Esophagus (tissue), 2 donors: Measurements from ENCODE around the gene EPHB1. TPM values are rescaled to one million over a fixed set of nuclear protein-coding genes. Genes with fewer than 3 reads are reported as not detected.

Experiments used
- H3K27ac ChIP-seq, 2 donors: one replicate each; pipeline ENCODE4 v1.5.1; 2013; ENCODE audit warnings: low read depth in 2 of 2, mild to moderate bottlenecking in 2 of 2, inconsistent platforms in 1 of 2, low read length in 1 of 2, moderate library complexity in 1 of 2
- H3K27me3 ChIP-seq, 2 donors: one replicate each; pipeline ENCODE4 v1.6.1; 2013; ENCODE audit warnings: low read length in 2 of 2, control low read depth in 1 of 2, mild to moderate bottlenecking in 1 of 2; ENCODE audit not compliant: insufficient read depth in 2 of 2, control insufficient read depth in 1 of 2
- H3K36me3 ChIP-seq, 2 donors: one replicate each; pipeline ENCODE4 v1.6.1; 2013; ENCODE audit warnings: low read length in 1 of 2; ENCODE audit not compliant: control insufficient read depth in 2 of 2, insufficient read depth in 2 of 2
- H3K4me1 ChIP-seq, 2 donors: one replicate each; pipeline ENCODE4 v1.6.1; 2013; ENCODE audit warnings: low read length in 1 of 2; ENCODE audit not compliant: control insufficient read depth in 2 of 2, insufficient read depth in 2 of 2
- H3K4me3 ChIP-seq, 2 donors: one replicate each; pipeline ENCODE4 v1.5.1; 2013; ENCODE audit warnings: low read length in 2 of 2, mild to moderate bottlenecking in 2 of 2, low read depth in 1 of 2, moderate library complexity in 1 of 2
- H3K9me3 ChIP-seq, 2 donors: one replicate each; pipeline ENCODE4 v1.6.1; 2013; ENCODE audit warnings: mild to moderate bottlenecking in 2 of 2, low read depth in 1 of 2, low read length in 1 of 2, moderate library complexity in 1 of 2; ENCODE audit not compliant: control insufficient read depth in 2 of 2, insufficient read depth in 1 of 2
- WGBS, 2 donors: extraction: QIAGEN DNeasy Blood & Tissue Kit; methylation state at CpG; one replicate each; pipeline ENCODE4 v1.1.7; 2013; 5-methylcytosine and 5-hydroxymethylcytosine counted together
- polyA plus RNA-seq, 2 donors: library from polyadenylated mRNA; stranded (reverse); fragments of 200-250 nt; gene quantifications; one replicate each; pipeline ENCODE4 v1.2.3, GENCODE V29; 2013
- donor health status: healthy with polysubstance abuse.
- donor health status: Bipolar disorder and iron deficiency.

Gene EPHB1
- polyA plus RNA-seq, 2 donors, result 0.04 to 0.38 TPM

GRCh38 chr3:135161425-135161824, 366.4 kb downstream of the EPHB1 start:
- H3K4me1 ChIP-seq, result no peaks in the 10 kb centered on the region
- WGBS, 2 donors, result 79 to 80% methylated on average over 1 of the region's 1 CpG

GRCh38 chr3:135163701-135164100, 368.6 kb downstream of the EPHB1 start:
- Histone ChIP-seq H3K4me1 (no peaks in the 10 kb centered on the region), H3K9me3 (peaks cover 0 to 3% of the 10 kb centered on the region in 2 donors), H3K36me3 (no peaks in the 10 kb centered on the region), H3K27ac (no peak overlapping the region), H3K27me3 (no peaks in the 10 kb centered on the region), H3K4me3 (no peak overlapping the region)
- WGBS, 2 donors, result 87 to 91% methylated on average over 5 of the region's 5 CpGs

More at GRCh38 chr3:135161425-135161824, 366.4 kb downstream of the EPHB1 start:
- no peak overlapping the region for H3K27ac ChIP-seq
- H3K4me3 ChIP-seq, result no peak overlapping the region
- H3K9me3 ChIP-seq, result peaks cover 0 to 3% of the 10 kb centered on the region in 2 donors
- no peaks in the 10 kb centered on the region for H3K36me3 ChIP-seq
- H3K27me3 ChIP-seq, result no peaks in the 10 kb centered on the region

GRCh38 chr3:135165260-135165659, 370.2 kb downstream of the EPHB1 start:
- Histone ChIP-seq H3K27ac (no peak overlapping the region), H3K4me1 (no peaks in the 10 kb centered on the region), H3K4me3 (no peak overlapping the region), H3K9me3 (peaks cover 0 to 3% of the 10 kb centered on the region in 2 donors), H3K27me3 (no peaks in the 10 kb centered on the region), H3K36me3 (no peaks in the 10 kb centered on the region)
- WGBS, 2 donors, result 78 to 86% methylated on average over 5 of the region's 5 CpGs

- H3K4me1 ChIP-seq, result no peaks in the 10 kb centered on the region
- WGBS, 2 donors, result 68 to 83% methylated on average over 4 of the region's 4 CpGs
- no peaks in the 10 kb centered on the region for H3K27me3 ChIP-seq
- peaks cover 0 to under 1% of the 10 kb centered on the region in 2 donors for H3K9me3 ChIP-seq
- H3K27ac ChIP-seq, result no peak overlapping the region
- H3K36me3 ChIP-seq, result no peaks in the 10 kb centered on the region
- H3K4me3 ChIP-seq, result no peak overlapping the region
Observed at GRCh38 chr3:135166266-135166825, 371.3 kb downstream of the EPHB1 start.

- H3K36me3 ChIP-seq, result no peaks in the 10 kb centered on the region
- no peaks in the 10 kb centered on the region for H3K27me3 ChIP-seq
- H3K27ac ChIP-seq, result no peak overlapping the region
Observed at GRCh38 chr3:135168822-135169221, 373.8 kb downstream of the EPHB1 start.

GRCh38 chr3:135169651-135170050, 374.6 kb downstream of the EPHB1 start:
- Histone ChIP-seq H3K9me3 (no peaks in the 10 kb centered on the region), H3K36me3 (no peaks in the 10 kb centered on the region), H3K4me1 (no peaks in the 10 kb centered on the region), H3K27me3 (no peaks in the 10 kb centered on the region), H3K4me3 (no peak overlapping the region), H3K27ac (no peak overlapping the region)
- 67 to 69% methylated on average over 2 of the region's 2 CpGs for WGBS, 2 donors

More at GRCh38 chr3:135168822-135169221, 373.8 kb downstream of the EPHB1 start:
- Histone ChIP-seq H3K9me3 (no peaks in the 10 kb centered on the region), H3K4me1 (no peaks in the 10 kb centered on the region), H3K4me3 (no peak overlapping the region)
- WGBS, 2 donors, result 80 to 87% methylated on average over 4 of the region's 4 CpGs

- Histone ChIP-seq H3K4me3 (no peak overlapping the region), H3K36me3 (no peaks in the 10 kb centered on the region), H3K27ac (no peak overlapping the region), H3K4me1 (no peaks in the 10 kb centered on the region), H3K27me3 (no peaks in the 10 kb centered on the region), H3K9me3 (no peaks in the 10 kb centered on the region)
- 46 to 47% methylated on average over 1 of the region's 1 CpG for WGBS, 2 donors
Observed at GRCh38 chr3:135170732-135171131, 375.7 kb downstream of the EPHB1 start.

- H3K27ac ChIP-seq, result no peak overlapping the region
Observed at GRCh38 chr3:135172191-135172869, 377.3 kb downstream of the EPHB1 start.

GRCh38 chr3:135175728-135176277, 380.7 kb downstream of the EPHB1 start:
- H3K36me3 ChIP-seq, result no peaks in the 10 kb centered on the region
- WGBS, 2 donors, result 68 to 70% methylated on average over 5 of the region's 5 CpGs
- no peaks in the 10 kb centered on the region for H3K4me1 ChIP-seq
- H3K4me3 ChIP-seq, result no peak overlapping the region
- H3K27ac ChIP-seq, result no peak overlapping the region
- no peaks in the 10 kb centered on the region for H3K9me3 ChIP-seq
- no peaks in the 10 kb centered on the region for H3K27me3 ChIP-seq

More at GRCh38 chr3:135172191-135172869, 377.3 kb downstream of the EPHB1 start:
- WGBS, 2 donors, result 59 to 63% methylated on average over 3 of the region's 3 CpGs
- no peaks in the 10 kb centered on the region for H3K27me3 ChIP-seq
- no peaks in the 10 kb centered on the region for H3K36me3 ChIP-seq
- no peak overlapping the region for H3K4me3 ChIP-seq
- H3K4me1 ChIP-seq, result no peaks in the 10 kb centered on the region
- no peaks in the 10 kb centered on the region for H3K9me3 ChIP-seq
